Measurements from ENCODE around the gene SLC7A9.

Gene SLC7A9

DNA sequence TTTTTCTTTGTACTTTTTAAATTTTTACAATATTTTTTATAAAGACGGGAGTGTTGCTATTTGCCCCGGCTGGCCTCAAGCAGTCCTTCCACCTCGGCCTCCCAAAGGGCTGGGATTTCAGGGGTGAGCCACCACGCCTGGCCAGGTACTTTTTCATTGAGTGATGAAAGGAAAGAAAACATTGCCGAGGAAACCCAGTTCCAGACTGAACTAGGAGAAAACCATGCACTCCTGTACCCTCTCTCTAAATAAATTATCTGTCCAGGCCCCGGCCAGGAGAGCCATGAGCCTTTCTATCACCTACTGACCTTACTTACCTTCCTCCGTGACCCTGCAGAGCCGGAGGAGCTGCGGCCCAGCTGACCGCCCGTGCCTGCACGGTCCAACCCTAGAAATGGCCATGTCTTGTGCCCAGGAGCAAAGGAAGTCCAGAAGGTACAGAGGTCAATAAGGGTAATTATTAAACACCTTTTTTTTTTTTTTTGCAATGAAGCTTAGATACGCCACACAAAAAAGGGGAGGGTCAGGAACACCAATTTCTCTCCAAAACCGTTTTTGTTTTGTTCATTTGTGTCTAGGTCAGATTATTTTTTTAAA is at the start of gene SLC7A9:
TSS of gene SLC7A9 (minus strand) at position 399 of the 597 bp plus-strand sequence. CDS start 1,233 bp downstream, outside the sequence.
- DNase-seq (ENCODE audit: low read depth in 2 of 2, low spot score in 1 of 2): no peak

GRCh38 chr19:32919365-32919764 is 49.8 kb upstream of the SLC7A9 start:
- DNase-seq (ENCODE audit: low read depth in 2 of 2, low spot score in 1 of 2): no peak

GRCh38 chr19:32917616-32917996 is 48.0 kb upstream of the SLC7A9 start:
- DNase-seq (ENCODE audit: low read depth in 2 of 2, low spot score in 1 of 2): no peak

DNA sequence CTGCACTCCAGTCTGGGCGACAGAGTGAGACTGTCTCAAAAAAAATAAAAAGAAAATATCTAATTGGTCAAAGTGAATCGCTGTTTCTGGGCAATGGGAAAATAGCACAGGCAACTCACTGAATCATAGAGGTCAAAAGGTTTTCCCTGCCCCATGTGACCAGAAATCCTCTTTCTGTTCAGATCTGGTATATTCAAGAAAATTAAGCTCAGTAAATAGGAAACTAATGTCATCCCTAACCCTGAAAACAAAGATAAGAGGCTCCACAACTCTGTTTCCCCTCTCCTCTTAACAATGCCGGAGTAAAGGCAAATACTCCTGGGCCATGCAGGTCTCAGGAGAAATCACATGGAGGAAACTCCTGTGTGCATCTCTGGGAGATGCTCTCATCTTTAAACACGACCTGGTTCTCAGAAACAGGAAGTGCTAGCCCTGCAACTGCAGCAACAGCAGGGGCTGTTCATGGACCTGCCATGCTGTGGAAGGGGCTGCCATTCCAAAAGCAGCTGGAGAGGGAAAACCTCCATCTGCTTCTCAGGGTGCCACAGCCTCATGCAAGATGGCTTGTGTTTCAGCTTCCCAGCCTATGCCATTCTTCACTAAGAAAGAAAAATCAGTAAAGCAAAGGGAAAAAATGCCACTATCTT is 47.5 kb upstream of the SLC7A9 start:
- no peak for DNase-seq (ENCODE audit: low read depth in 2 of 2, low spot score in 1 of 2)

- no peak for DNase-seq (ENCODE audit: low read depth in 2 of 2, low spot score in 1 of 2)
These were observed 45.5 kb upstream of the SLC7A9 start for GRCh38 chr19:32914879-32915660.

DNA sequence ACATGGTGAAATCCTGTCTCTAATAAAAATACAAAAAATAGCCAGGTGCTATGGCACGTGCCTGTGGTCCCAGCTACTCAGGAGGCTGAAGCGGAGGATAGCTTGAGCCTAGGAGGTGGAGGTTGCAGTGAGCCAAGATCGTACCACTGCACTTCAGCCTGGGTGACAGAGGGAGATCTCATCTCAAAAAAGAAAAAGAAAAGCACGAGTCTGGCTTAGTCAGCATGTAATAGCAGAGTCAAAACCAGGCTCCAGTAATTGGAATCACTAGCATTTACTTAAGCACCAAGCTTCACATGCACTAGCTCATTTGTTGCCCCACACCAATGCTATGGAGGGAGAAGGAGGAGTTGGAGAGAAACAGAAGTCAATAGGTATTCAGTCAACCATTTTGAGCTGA is 41.9 kb upstream of the SLC7A9 start:
- DNase-seq (ENCODE audit: low read depth in 2 of 2, low spot score in 1 of 2): no peak

- DNase-seq (ENCODE audit: low read depth in 2 of 2, low spot score in 1 of 2): no peak
These were observed 41.3 kb upstream of the SLC7A9 start for GRCh38 chr19:32910874-32911273.

GRCh38 chr19:32910094-32910493 is 40.5 kb upstream of the SLC7A9 start:
- no peak for DNase-seq (ENCODE audit: low read depth in 2 of 2, low spot score in 1 of 2)

- no peak for DNase-seq (ENCODE audit: low read depth in 2 of 2, low spot score in 1 of 2)
These were observed 39.7 kb upstream of the SLC7A9 start for GRCh38 chr19:32909257-32909656.

- DNase-seq (ENCODE audit: low read depth in 2 of 2, low spot score in 1 of 2): no peak
These were observed 39.1 kb upstream of the SLC7A9 start for GRCh38 chr19:32908641-32909190.

GRCh38 chr19:32902448-32902847 is 32.9 kb upstream of the SLC7A9 start:
- DNase-seq (ENCODE audit: low read depth in 2 of 2, low spot score in 1 of 2): no peak

- DNase-seq (ENCODE audit: low read depth in 2 of 2, low spot score in 1 of 2): no peak
These were observed 32.1 kb upstream of the SLC7A9 start for GRCh38 chr19:32901504-32902161.

DNA sequence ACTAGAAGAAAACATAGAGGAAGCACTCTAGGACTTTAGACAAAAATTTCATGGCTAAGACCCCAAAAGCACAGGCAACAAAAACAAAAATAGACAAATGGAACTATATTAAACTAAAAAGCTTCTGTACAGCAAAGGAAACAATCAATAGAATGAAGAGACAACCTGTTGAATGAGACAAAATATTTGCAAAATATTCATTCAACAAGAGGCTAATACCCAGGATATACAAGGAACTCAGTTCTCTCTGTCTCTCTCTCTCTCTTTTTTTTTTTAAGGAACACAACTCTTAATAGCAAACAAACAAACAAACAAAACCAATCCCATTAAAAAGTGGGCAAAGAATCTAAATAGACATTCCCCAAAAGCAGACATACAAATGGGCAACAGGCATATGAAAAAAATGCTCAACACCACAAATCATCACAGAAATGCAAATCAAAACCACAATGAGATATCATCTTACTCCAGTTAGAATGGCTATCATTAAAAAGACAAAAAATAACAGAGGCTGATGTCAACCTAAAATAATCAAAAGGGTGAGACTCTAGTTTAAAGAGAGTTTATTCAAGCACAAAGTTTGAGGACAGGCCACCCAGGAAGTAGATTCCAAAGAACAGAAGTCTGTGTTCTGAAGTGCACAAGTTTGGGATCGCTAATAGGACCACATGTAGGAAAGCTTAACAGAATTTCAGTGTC is 27.1 kb upstream of the SLC7A9 start:
- DNase-seq (ENCODE audit: low read depth in 2 of 2, low spot score in 1 of 2): no peak

DNA sequence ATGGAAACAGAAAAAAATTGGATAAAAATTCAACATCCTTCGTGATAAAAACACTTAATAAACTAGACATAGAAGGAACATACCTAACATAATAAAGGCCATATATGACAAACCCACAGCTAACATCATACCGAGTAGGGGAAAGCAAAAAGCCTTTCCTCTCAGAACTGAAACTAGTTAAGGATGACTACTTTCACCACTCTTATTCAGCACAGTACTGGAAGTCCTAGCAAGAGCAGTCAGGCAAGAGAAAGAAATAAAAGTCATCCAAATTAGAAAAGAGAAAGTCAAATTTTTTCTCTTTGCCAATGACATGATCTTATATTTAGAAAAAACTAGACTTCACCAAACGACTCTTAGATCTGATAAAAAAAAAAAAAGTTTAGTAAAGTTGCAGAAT is 25.8 kb upstream of the SLC7A9 start:
- no peak for DNase-seq (ENCODE audit: low read depth in 2 of 2, low spot score in 1 of 2)

GRCh38 chr19:32891609-32892008 is 22.0 kb upstream of the SLC7A9 start:
- no peak for DNase-seq (ENCODE audit: low read depth in 2 of 2, low spot score in 1 of 2)

DNA sequence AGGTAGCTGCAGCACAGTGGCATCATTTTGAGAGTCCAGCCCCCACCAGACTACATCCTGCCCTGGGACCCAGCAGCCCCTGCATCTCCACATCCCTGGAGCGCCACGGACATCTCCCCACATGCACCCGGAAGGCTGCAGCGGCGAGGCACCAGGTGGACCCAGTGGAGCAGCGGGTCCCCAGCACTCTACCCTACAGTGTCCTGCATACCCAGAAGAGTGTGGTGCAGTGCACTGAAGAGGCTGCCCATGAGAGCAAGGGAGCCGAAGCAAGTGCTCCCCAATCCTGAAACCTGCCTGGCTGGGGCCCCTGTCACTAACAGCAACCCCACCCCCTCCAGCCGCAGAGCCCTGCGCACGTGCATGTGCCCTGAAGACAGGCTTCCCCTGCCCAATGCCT is 21.3 kb upstream of the SLC7A9 start:
- DNase-seq (ENCODE audit: low read depth in 2 of 2, low spot score in 1 of 2): no peak

GRCh38 chr19:32890326-32890725 is 20.8 kb upstream of the SLC7A9 start:
- no peak for DNase-seq (ENCODE audit: low read depth in 2 of 2, low spot score in 1 of 2)

DNA sequence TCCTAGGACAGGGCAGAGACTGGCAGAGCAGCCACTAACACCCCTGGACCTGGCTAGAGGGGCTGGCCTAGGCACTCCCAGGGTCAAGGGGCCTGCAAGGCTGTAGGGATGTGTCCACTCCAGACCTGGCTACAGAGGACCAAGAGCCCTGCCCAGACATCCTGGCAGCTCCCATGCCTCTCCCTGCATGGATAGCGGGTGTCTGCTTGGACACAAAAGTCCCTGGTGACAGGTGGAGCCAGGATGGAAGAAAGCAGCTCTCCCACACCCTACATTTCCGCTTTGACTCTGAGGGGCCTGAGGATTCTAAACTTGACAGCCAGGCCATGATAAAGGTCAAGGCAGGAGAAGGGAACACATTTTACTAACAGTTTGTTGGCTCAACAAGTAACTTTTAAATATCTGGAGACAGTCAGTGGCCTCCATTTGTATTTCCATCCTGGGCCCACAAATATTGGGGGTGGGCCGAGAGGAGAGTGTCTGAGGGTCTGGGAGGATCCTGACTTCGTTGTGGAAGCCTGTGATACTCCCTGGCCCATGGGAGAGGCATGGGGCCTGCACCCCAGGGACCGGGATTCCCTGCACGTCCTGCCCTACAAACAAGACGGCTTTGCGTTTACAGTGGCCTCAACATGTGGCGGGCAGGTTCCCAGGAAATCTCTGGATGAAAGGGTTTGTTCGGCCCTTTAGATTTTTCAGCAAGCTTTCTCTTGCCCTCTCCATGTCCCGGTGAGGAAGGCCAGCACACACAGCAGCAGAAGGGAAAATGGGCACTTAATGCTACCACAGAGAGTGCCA is 19.8 kb upstream of the SLC7A9 start:
- DNase-seq (ENCODE audit: low read depth in 2 of 2, low spot score in 1 of 2): no peak

DNA sequence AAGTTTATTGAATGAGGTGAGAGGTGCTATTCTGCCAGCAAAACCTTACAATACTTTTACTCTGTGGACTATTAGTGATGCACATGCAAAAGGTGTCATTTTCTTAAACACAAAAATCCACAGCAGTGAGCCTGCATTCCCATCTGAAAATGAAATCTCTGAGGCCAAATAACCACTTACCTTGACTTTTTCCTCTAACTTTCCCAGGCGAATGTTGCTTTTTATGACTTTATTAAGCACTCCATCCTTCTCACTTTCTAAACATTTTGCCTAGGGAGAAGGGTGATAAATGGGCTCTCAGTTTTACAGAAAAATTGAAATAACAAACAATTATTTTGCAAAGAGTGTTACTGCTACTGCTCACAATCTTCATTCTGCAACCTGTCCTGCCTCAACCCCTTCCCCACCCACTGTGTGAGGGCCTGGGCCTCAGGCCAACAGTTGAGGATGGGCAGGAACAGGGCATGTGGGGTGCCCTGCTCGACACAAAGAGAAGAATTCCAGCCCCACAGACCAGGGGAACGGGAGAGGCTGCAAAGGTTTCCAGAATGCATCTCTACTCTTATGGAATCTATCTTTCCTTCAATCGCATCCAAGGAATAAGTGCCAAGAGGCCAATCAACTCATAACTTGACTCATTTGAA is 18.1 kb upstream of the SLC7A9 start:
- no peak for DNase-seq (ENCODE audit: low read depth in 2 of 2, low spot score in 1 of 2)

DNA sequence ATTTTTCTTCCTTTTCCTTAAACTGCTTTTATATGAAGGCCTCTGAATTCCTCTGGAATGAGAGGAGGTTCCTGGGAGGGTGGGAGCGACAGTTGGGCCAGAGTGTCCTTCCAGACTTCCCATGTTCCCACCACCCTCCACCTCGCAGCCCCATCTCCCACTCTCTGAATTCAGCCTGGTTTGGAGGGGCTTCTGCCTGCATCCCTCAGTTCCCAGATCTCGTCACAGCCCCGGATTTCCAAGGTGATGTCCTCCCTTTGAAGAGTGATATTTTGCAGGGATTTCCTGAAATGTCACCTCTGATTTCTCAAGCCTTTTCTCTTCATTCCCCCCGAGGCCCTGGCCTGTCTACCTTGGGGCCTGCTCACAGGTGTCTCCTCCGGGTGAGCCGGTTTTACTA is 16.7 kb upstream of the SLC7A9 start:
- no peak for DNase-seq (ENCODE audit: low read depth in 2 of 2, low spot score in 1 of 2)
